Measurements from ENCODE around the gene MID1.

DNA sequence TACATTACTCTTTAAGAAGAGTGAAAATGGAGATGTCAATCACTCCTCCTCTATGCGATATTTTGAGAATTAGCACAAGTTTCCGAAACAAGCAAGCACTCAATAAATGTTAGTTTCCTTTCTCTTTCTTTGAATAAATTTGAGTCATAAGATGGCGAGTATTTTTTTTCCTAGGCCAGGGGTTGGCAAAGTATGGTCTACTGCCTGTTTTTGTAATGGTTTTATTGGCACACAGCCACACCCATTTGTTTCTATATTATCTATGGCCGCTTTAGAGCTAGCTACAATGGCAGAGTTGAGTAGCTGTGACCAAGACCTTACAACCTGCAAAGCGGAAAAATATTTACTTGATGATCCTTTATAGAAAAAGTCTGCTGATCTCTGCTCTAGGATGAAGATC, 139.5 kb downstream of the MID1 start:
- TF ChIP-seq, protein P1, sequence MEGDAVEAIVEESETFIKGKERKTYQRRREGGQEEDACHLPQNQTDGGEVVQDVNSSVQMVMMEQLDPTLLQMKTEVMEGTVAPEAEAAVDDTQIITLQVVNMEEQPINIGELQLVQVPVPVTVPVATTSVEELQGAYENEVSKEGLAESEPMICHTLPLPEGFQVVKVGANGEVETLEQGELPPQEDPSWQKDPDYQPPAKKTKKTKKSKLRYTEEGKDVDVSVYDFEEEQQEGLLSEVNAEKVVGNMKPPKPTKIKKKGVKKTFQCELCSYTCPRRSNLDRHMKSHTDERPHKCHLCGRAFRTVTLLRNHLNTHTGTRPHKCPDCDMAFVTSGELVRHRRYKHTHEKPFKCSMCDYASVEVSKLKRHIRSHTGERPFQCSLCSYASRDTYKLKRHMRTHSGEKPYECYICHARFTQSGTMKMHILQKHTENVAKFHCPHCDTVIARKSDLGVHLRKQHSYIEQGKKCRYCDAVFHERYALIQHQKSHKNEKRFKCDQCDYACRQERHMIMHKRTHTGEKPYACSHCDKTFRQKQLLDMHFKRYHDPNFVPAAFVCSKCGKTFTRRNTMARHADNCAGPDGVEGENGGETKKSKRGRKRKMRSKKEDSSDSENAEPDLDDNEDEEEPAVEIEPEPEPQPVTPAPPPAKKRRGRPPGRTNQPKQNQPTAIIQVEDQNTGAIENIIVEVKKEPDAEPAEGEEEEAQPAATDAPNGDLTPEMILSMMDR (conservative IDR thresholded peaks at IDR 0.05), result no peak
- no peak for TF ChIP-seq EZH2 (IDR thresholded peaks at IDR 0.05; ENCODE audit: low read depth)

Measured in PC-9 (cell line).